ENCODE measurements around the gene EIF4G2.

Gene EIF4G2

GRCh38 chr11:10780040-10780439 lies 28.7 kb downstream of the EIF4G2 start:
- Histone ChIP-seq H3K27ac (ENCODE audit: low read depth, low read length) (no peak overlapping the region), H3K27me3 (ENCODE audit: control insufficient read depth, low read length) (no peaks in the 10 kb centered on the region), H3K4me2 (ENCODE audit: low read length) (no peak overlapping the region), H3K9me3 (ENCODE audit: control insufficient read depth, insufficient read depth, low read length) (no peaks in the 10 kb centered on the region), H3K9me2 (replicated peaks; ENCODE audit: control insufficient read depth, low read length) (no peaks in the 10 kb centered on the region), H3K4me1 (ENCODE audit: control insufficient read depth, low read length) (no peaks in the 10 kb centered on the region), H3F3A (ENCODE audit: control insufficient read depth, insufficient read depth) (peaks cover 3% of the 10 kb centered on the region; the same call in 1 of the 2 replicates), H3K36me3 (ENCODE audit: control insufficient read depth, low read length) (peaks cover 37% of the 10 kb centered on the region), H3K79me2 (ENCODE audit: control insufficient read depth, low read length) (no peaks in the 10 kb centered on the region), H4K20me1 (ENCODE audit: control insufficient read depth, insufficient read depth, low read depth, low read length) (no peaks in the 10 kb centered on the region), H3K4me3 (ENCODE audit: low read length) (no peak overlapping the region)
- TF ChIP-seq EZH2phosphoT487 (IDR thresholded peaks at IDR 0.05; ENCODE audit: borderline replicate concordance, low read length) (no peak), CTCF (IDR thresholded peaks at IDR 0.05; ENCODE audit: low read depth, low read length, poor library complexity, severe bottlenecking) (no peak)

- H3K9me2 ChIP-seq (replicated peaks; ENCODE audit: control insufficient read depth, low read length) = no peaks in the 10 kb centered on the region
- H4K20me1 ChIP-seq (ENCODE audit: control insufficient read depth, insufficient read depth, low read depth, low read length) = no peaks in the 10 kb centered on the region
- H3K36me3 ChIP-seq (ENCODE audit: control insufficient read depth, low read length) = peaks cover 46% of the 10 kb centered on the region
- TF ChIP-seq EZH2phosphoT487 (IDR thresholded peaks at IDR 0.05; ENCODE audit: borderline replicate concordance, low read length) (no peak), CTCF (IDR thresholded peaks at IDR 0.05; ENCODE audit: low read depth, low read length, poor library complexity, severe bottlenecking) (no peak)
- H3K4me2 ChIP-seq (ENCODE audit: low read length) = no peak overlapping the region
- peaks cover 3% of the 10 kb centered on the region; the same call in 1 of the 2 replicates for H3F3A ChIP-seq (ENCODE audit: control insufficient read depth, insufficient read depth)
- H3K4me3 ChIP-seq (ENCODE audit: low read length) = no peak overlapping the region
- H3K27ac ChIP-seq (ENCODE audit: low read depth, low read length) = no peak overlapping the region
- no peaks in the 10 kb centered on the region for H3K27me3 ChIP-seq (ENCODE audit: control insufficient read depth, low read length)
- H3K79me2 ChIP-seq (ENCODE audit: control insufficient read depth, low read length) = no peaks in the 10 kb centered on the region
- H3K4me1 ChIP-seq (ENCODE audit: control insufficient read depth, low read length) = no peaks in the 10 kb centered on the region
- no peaks in the 10 kb centered on the region for H3K9me3 ChIP-seq (ENCODE audit: control insufficient read depth, insufficient read depth, low read length)
Observed at GRCh38 chr11:10779086-10779485, 29.6 kb downstream of the EIF4G2 start.

GRCh38 chr11:10778217-10778970 lies 30.3 kb downstream of the EIF4G2 start:
- Histone ChIP-seq H3K9me2 (replicated peaks; ENCODE audit: control insufficient read depth, low read length) (no peaks in the 10 kb centered on the region), H3K9me3 (ENCODE audit: control insufficient read depth, insufficient read depth, low read length) (no peaks in the 10 kb centered on the region), H3F3A (ENCODE audit: control insufficient read depth, insufficient read depth) (peaks cover 3% of the 10 kb centered on the region; the same call in 1 of the 2 replicates), H3K27me3 (ENCODE audit: control insufficient read depth, low read length) (no peaks in the 10 kb centered on the region), H3K79me2 (ENCODE audit: control insufficient read depth, low read length) (no peaks in the 10 kb centered on the region), H3K4me3 (ENCODE audit: low read length) (no peak overlapping the region), H3K4me2 (ENCODE audit: low read length) (no peak overlapping the region), H4K20me1 (ENCODE audit: control insufficient read depth, insufficient read depth, low read depth, low read length) (no peaks in the 10 kb centered on the region), H3K27ac (ENCODE audit: low read depth, low read length) (no peak overlapping the region), H3K4me1 (ENCODE audit: control insufficient read depth, low read length) (no peaks in the 10 kb centered on the region), H3K36me3 (ENCODE audit: control insufficient read depth, low read length) (peaks cover 53% of the 10 kb centered on the region)
- TF ChIP-seq EZH2phosphoT487 (IDR thresholded peaks at IDR 0.05; ENCODE audit: borderline replicate concordance, low read length) = no peak
- TF ChIP-seq CTCF (IDR thresholded peaks at IDR 0.05; ENCODE audit: low read depth, low read length, poor library complexity, severe bottlenecking) = no peak
